Measurements from ENCODE around the gene THSD4. TPM values are rescaled to one million over a fixed set of nuclear protein-coding genes. Genes with fewer than 3 reads are reported as not detected.

Gene THSD4
- total and polyA plus RNA-seq, 9 of the 15 experiments (the other 6 are each of a cell fraction or from before 2014, with no cell fraction given), result 0.04 TPM; not detected in 5

DNA sequence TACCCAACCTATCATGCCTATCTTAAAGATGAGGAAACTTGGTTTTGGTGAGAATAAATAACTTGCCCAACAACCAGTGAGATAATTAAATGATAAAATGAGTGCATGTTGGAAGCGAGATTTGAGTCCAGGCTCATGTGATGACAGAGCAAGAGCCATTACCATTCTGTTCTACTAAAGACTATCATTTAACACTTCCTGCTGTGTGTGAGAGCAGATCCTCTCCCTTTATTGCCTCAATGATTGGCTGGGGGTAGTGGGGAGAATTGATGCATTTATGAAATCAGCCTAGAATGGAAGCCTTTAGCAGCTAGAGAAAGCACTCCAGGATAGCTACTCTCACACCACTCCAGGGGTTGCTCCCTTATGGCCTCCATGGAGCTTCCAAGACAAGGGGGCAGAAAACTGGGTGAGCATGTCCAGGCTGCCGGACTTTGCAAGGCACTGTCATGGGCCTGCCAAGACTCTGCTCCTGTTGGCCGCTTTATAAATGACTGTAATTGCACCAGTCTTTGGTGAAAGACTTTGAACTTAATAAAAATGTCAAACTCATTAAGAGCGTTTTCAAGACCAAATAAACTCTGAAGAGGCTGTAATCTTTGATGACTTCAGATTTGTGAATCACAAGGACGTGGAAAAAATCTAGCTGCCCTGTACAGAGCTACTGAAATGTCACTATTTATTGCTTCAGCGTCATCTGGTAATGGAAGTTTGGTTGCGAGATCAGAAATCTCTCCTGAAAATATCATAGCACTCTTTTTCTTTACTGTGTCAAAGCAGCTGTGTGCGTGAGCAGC is 486.0 kb downstream of the THSD4 start (continued):
- TF ChIP-seq RAD21 (CRISPR knock-in tag; conservative IDR thresholded peaks at IDR 0.05 in 1 of 2, IDR thresholded peaks at IDR 0.05 in 1 of 2), result no peak
- TF ChIP-seq ZNF41 (CRISPR knock-in tag; conservative IDR thresholded peaks at IDR 0.05), result no peak
- TF ChIP-seq TCF3 (CRISPR knock-in tag; IDR thresholded peaks at IDR 0.05), result no peak

DNA sequence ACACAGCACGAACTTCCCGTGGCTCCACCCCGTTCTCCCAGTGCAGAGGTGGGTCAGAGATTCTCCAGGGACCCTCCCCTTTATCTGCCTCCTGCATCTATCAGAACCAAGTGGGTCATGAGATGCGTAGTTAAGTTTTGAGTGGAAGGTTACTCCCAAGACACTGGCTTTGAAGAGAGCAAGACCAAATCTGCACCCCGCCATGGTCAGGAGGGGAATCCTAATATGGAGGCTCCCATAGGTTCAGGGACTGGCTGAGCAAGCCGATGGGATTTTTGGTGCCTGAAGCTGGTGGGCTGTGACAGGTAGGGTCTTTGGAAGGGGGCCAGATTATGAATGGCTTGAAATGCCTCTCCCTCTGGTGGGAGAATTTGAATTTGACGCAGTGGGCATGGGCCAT is 488.1 kb downstream of the THSD4 start:
- WGBS (ENCODE audit: insufficient coverage, low coverage, missing lambda C conversion rate), result under 1% methylated on average over 7 of the region's 7 CpGs
- no peak for FAIRE-seq
- Histone ChIP-seq H3K79me2 (ENCODE audit: control insufficient read depth, insufficient read depth, low read length) (no peaks in the 10 kb centered on the region), H4K20me1 (replicated peaks; ENCODE audit: control insufficient read depth, insufficient read depth, low read length) (no peaks in the 10 kb centered on the region), H3K36me3 (ENCODE audit: control insufficient read depth, insufficient read depth, low read length) (no peaks in the 10 kb centered on the region), H3K27ac (ENCODE audit: extremely low read depth, low read depth, low read length) (no peak overlapping the region), H3K9ac (ENCODE audit: insufficient read depth in 1 of 2, low read depth in 2 of 2, low read length in 2 of 2) (no peak overlapping the region), H3K9me3 (replicated peaks; ENCODE audit: control insufficient read depth, insufficient read depth, low read depth, low read length) (no peaks in the 10 kb centered on the region), H2AFZ (ENCODE audit: low read depth, low read length) (no peak overlapping the region), H3K4me3 (no peak overlapping the region), H3K9me1 (ENCODE audit: control insufficient read depth, insufficient read depth, low read length) (no peaks in the 10 kb centered on the region), H3K4me2 (ENCODE audit: insufficient read depth, low read length) (no peak overlapping the region), H3K4me1 (replicated peaks in 1 of 2; ENCODE audit: control insufficient read depth in 2 of 2, insufficient read depth in 2 of 2, low read length in 2 of 2) (no peaks in the 10 kb centered on the region), H3K27me3 (ENCODE audit: control insufficient read depth in 2 of 2, insufficient read depth in 2 of 2, low read length in 2 of 2) (peaks cover 0 to 11% of the 10 kb centered on the region in 2 experiments; a peak in 4 of 5 replicates)
- intact Hi-C loops (cut with micrococcal nuclease) (no loop called here), in situ Hi-C loops (cut with MboI) (no loop called here)
- no peak for DNase-seq (ENCODE audit: extremely low read depth in 1 of 4, low spot score in 3 of 4)
- ChIA-PET CTCF (ENCODE audit: low intra/inter-chr PET ratio) (no interaction called here), POLR2A (no interaction called here)
- no TSS peak for BruUV-seq (replicated peaks)
- no peak for ATAC-seq
- no peak for TF ChIP-seq SRSF3 (IDR thresholded peaks at IDR 0.05; ENCODE audit: insufficient read depth, low read length)
- TF ChIP-seq GABPB1 (CRISPR knock-in tag; IDR thresholded peaks at IDR 0.05), result no peak
- TF ChIP-seq SLC30A9 (CRISPR knock-in tag; IDR thresholded peaks at IDR 0.05), result no peak
- TF ChIP-seq TARDBP (IDR thresholded peaks at IDR 0.05), result no peak
- no peak for TF ChIP-seq ZNF224 (CRISPR knock-in tag; IDR thresholded peaks at IDR 0.05)
- TF ChIP-seq, protein P1, sequence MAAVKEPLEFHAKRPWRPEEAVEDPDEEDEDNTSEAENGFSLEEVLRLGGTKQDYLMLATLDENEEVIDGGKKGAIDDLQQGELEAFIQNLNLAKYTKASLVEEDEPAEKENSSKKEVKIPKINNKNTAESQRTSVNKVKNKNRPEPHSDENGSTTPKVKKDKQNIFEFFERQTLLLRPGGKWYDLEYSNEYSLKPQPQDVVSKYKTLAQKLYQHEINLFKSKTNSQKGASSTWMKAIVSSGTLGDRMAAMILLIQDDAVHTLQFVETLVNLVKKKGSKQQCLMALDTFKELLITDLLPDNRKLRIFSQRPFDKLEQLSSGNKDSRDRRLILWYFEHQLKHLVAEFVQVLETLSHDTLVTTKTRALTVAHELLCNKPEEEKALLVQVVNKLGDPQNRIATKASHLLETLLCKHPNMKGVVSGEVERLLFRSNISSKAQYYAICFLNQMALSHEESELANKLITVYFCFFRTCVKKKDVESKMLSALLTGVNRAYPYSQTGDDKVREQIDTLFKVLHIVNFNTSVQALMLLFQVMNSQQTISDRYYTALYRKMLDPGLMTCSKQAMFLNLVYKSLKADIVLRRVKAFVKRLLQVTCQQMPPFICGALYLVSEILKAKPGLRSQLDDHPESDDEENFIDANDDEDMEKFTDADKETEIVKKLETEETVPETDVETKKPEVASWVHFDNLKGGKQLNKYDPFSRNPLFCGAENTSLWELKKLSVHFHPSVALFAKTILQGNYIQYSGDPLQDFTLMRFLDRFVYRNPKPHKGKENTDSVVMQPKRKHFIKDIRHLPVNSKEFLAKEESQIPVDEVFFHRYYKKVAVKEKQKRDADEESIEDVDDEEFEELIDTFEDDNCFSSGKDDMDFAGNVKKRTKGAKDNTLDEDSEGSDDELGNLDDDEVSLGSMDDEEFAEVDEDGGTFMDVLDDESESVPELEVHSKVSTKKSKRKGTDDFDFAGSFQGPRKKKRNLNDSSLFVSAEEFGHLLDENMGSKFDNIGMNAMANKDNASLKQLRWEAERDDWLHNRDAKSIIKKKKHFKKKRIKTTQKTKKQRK (IDR thresholded peaks at IDR 0.05; ENCODE audit: borderline replicate concordance, low read depth, low read length), result no peak
- no peak for TF ChIP-seq ZC3H8 (IDR thresholded peaks at IDR 0.05)
- TF ChIP-seq, protein P2, sequence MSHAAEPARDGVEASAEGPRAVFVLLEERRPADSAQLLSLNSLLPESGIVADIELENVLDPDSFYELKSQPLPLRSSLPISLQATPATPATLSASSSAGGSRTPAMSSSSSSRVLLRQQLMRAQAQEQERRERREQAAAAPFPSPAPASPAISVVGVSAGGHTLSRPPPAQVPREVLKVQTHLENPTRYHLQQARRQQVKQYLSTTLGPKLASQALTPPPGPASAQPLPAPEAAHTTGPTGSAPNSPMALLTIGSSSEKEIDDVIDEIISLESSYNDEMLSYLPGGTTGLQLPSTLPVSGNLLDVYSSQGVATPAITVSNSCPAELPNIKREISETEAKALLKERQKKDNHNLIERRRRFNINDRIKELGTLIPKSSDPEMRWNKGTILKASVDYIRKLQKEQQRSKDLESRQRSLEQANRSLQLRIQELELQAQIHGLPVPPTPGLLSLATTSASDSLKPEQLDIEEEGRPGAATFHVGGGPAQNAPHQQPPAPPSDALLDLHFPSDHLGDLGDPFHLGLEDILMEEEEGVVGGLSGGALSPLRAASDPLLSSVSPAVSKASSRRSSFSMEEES (CRISPR knock-in tag; IDR thresholded peaks at IDR 0.05), result no peak
- TF ChIP-seq, protein P3, sequence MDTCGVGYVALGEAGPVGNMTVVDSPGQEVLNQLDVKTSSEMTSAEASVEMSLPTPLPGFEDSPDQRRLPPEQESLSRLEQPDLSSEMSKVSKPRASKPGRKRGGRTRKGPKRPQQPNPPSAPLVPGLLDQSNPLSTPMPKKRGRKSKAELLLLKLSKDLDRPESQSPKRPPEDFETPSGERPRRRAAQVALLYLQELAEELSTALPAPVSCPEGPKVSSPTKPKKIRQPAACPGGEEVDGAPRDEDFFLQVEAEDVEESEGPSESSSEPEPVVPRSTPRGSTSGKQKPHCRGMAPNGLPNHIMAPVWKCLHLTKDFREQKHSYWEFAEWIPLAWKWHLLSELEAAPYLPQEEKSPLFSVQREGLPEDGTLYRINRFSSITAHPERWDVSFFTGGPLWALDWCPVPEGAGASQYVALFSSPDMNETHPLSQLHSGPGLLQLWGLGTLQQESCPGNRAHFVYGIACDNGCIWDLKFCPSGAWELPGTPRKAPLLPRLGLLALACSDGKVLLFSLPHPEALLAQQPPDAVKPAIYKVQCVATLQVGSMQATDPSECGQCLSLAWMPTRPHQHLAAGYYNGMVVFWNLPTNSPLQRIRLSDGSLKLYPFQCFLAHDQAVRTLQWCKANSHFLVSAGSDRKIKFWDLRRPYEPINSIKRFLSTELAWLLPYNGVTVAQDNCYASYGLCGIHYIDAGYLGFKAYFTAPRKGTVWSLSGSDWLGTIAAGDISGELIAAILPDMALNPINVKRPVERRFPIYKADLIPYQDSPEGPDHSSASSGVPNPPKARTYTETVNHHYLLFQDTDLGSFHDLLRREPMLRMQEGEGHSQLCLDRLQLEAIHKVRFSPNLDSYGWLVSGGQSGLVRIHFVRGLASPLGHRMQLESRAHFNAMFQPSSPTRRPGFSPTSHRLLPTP (IDR thresholded peaks at IDR 0.05; ENCODE audit: borderline replicate concordance, extremely low read depth, insufficient read length), result no peak
- TF ChIP-seq ARID1B (IDR thresholded peaks at IDR 0.05), result no peak
